GM21367 (cell line): Measurements from ENCODE around the gene SLC17A3.

Source experiments
- ATAC-seq: cut with Tn5 transposase; IDR thresholded peaks from one replicate; pipeline ENCODE4 v1.9.1; 2021; ENCODE audit not compliant: unreplicated experiment

SLC17A3 gene

DNA sequence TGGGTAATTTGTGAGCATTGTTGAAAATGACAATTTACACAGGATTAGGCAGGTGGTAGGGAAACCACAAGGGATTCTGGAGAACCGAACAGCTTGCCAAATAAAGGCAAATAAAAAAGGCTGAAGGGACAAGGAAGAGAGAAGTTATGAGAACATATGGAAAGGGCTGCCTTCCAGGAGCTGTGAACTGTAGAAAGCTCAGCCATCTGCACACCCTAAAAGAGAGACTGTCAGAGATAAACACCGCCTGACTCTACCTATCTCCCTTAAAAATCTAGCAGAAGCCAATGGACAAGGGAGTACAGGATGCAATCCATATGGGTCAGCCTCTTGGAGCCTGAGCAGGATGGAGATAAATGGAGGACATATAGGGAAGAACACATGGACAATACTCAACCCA lies 29.5 kb downstream of the SLC17A3 start:
- no peak for ATAC-seq

DNA sequence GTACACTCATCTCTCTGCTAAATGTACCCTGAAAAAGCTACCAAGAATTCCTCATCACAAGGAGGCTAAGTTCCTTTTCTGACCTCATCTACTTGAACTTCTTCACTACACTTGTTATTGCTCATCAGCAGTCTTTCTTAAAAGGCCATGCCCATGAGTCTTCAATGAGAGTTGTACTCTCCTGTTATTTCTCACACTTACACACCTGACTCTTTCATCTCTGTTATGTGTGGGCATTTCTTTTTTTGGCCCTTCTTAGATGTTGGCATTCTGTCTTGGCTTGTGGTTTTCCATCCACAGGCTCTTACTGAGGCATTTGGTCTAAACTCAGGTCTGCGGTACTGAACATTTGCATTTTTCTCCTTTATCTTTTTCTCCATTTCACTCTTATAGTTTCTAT lies 31.5 kb downstream of the SLC17A3 start:
- no peak for ATAC-seq

GRCh38 chr6:25835442-25836283 lies 38.4 kb downstream of the SLC17A3 start:
- no peak for ATAC-seq

DNA sequence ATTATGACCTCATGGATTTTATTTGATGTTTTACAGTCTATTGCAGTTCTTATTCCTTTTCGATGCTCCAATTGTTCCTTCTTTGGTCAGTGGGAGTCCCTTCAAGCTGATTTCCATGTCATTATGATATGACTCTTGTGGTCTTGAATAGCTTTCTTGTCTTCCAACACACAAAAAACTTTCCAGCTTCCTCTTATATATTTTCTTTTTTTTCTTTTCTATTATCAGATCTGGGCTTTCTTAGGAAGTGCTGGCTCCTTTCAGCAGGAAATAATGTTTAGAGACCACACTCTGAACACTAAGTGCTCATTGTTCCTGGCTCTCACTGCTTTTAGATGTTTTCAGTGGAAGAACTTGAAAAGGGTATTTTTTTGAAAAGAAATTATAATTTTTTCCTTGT lies 39.1 kb downstream of the SLC17A3 start:
- no peak for ATAC-seq

- ATAC-seq: no peak
Observed at GRCh38 chr6:25833136-25833535, 40.9 kb downstream of the SLC17A3 start.

GRCh38 chr6:25832670-25833069 lies 41.4 kb downstream of the SLC17A3 start:
- no peak for ATAC-seq

- ATAC-seq: no peak
Observed at GRCh38 chr6:25832307-25832662, 41.8 kb downstream of the SLC17A3 start.

GRCh38 chr6:25831532-25832306 lies 42.3 kb downstream of the SLC17A3 start, which contains the start of gene SLC17A1:
TSS of gene SLC17A1 (minus strand) at chr6:25832052. CDS start at chr6:25830557, 1,495 bp downstream.
- ATAC-seq: no peak

GRCh38 chr6:25830458-25830857 lies 43.6 kb downstream of the SLC17A3 start:
- no peak for ATAC-seq

- ATAC-seq: no peak
Observed at GRCh38 chr6:25829375-25829774, 44.7 kb downstream of the SLC17A3 start.

- no peak for ATAC-seq
Observed at GRCh38 chr6:25821341-25821740, 52.7 kb downstream of the SLC17A3 start.

- ATAC-seq: no peak
Observed at GRCh38 chr6:25816252-25816651, 57.8 kb downstream of the SLC17A3 start.

DNA sequence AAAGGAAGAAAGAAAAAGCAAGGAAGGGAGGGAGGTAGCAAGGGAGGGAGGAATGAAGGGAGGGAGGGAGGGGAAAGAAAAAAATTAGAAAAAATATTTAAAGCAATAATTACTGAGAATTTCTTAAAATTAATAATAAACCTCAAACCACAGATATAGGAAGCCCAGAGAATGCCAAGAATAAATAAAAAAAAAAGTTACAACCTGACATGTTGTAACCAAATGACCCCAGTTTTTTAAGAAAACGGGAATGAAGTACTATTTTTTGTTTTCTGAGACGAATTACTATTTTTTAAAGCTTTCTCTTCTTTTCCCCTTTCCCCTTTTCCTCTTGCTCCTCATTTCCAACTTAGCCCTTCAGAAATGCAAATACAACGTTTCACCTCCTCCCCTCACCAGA lies 58.8 kb downstream of the SLC17A3 start:
- no peak for ATAC-seq

GRCh38 chr6:25804804-25805203 lies 69.2 kb downstream of the SLC17A3 start:
- ATAC-seq: no peak

DNA sequence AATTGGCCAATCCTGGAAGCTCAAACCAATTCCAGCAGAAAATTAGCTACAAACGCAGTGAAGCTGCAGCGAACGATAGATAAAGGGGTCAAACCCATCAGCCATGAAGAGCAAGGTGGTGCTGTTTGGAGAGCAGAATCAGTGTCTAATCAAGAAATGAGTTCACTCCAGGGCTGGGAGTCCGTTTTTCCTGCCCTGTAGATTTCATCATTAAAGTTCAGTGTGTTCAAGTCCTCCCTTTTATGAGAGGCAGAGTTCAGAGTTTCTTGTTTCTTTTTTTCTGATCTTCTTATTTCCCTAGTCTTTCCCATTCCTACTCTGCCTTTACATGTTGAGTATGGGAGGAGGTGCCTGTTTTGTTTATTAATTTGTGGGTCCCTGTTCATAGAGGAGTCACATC lies 72.6 kb downstream of the SLC17A3 start:
- ATAC-seq: no peak
